GM12892 (cell line): ENCODE measurements around the gene TENM4.

ENCODE experiments used
- POLR2A ChIP-seq: IDR thresholded peaks from 2 replicates; pipeline ENCODE4 v1.6.1; 2011; ENCODE audit warnings: low read depth, low read length, control low read depth
- POLR2AphosphoS5 ChIP-seq: IDR thresholded peaks from 2 replicates; pipeline ENCODE4 v1.6.1; 2011; ENCODE audit warnings: low read depth, low read length, control low read depth
- TAF1 ChIP-seq: IDR thresholded peaks from 2 replicates; pipeline ENCODE4 v1.6.1; 2011; ENCODE audit warnings: low read depth, mild to moderate bottlenecking, control low read depth, low read length, borderline replicate concordance

DNA sequence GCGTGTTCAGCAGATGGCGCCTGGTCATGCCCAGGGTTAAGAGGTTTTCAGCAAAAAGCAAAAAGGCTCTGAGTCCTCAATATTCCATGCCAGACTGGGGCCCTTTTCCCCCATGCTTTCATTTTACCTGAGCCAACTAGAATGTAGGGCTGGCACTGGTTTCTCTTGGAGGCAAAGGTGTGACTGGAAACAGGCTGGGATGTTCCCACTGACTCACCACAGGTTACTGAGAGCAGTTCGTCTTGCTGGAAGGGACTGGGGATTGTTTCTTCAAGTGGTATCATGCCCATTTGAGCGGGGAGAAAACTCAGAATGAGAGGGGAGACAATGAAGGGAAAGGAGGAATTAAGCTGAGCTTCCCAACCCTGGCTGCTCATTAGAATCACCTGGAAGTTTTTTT lies 243.9 kb downstream of the TENM4 start:
- TF ChIP-seq POLR2A (no peak), POLR2AphosphoS5 (no peak), TAF1 (no peak)
